HG03571 (cell line): ENCODE results near the gene POLR3GL.
A peak's percentile ranks its signal among the peaks of the same experiment; 100 is the strongest.

Experiments
- ATAC-seq: cut with Tn5 transposase; IDR thresholded peaks from one replicate; pipeline ENCODE4 v1.9.1; 2021; ENCODE audit not compliant: unreplicated experiment

POLR3GL gene

DNA sequence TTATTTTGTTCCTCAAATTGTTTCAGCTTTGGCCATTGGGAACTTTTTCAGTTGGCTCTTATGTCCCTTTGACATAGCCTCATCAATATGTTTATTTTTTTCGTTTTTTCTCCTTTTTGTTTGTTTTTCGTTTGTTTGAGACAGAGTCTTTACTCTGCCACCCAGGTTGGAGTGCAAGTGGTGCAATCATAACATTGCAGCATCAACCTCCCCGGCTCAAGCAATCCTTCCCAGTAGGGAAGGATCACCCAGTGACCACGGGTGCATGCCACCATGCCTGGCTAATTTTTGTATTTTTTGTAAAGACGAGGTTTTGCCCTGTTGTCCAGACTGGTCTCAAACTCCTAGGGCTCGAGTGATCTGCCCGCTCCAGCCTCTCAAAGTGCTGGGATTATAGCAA, 8.1 kb downstream of the POLR3GL start:
- no peak for ATAC-seq

DNA sequence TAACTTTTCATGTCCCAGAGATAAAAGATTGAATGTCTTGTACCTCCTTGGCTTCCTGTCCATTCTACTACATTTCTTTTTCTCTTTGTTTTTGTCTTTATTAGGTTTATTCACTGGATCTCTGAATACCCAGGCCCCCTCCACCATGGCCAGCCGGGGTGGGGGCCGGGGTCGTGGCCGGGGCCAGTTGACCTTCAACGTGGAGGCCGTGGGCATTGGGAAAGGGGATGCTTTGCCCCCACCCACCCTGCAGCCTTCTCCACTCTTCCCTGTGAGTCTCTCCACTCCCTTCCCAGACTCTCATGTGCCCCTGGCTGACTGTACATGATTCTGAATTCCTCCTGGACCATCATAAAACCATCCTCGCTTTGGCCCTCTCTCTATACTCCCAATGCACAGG, 10.2 kb downstream of the POLR3GL start:
- ATAC-seq, result no peak

DNA sequence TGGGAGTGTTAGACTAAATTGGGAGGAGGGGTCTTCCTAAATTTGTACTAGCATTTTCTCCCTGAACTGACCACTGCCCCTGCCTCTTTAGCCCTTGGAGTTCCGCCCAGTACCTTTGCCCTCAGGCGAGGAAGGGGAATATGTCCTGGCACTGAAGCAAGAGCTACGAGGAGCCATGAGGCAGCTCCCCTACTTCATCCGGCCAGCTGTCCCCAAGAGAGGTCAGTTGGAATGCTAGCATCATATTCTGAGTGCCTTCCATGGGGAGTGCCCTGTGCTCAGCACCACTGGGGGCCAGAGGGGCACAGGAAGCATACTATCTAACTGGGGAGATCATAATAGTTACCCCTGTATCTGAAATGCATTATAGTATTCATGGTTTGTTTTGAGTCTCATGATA, 10.7 kb downstream of the POLR3GL start:
- ATAC-seq, result no peak

DNA sequence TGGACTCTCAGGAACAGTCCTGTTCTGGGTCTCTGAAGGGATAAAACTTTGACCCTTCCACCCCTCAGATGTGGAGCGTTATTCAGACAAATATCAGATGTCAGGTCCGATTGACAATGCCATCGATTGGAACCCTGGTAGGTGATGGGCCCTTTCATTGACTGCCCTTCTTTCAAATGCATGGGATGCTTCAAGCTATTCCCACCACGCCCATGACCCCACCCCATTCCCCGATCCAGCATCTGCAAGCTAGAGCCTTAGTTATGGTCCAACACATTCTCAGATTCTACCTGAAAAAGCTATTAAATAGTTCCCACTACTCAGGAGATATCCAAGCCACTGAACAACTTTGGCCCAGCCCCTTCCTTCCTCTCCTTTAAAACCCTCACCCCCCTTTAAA, 12.5 kb downstream of the POLR3GL start:
- no peak for ATAC-seq

DNA sequence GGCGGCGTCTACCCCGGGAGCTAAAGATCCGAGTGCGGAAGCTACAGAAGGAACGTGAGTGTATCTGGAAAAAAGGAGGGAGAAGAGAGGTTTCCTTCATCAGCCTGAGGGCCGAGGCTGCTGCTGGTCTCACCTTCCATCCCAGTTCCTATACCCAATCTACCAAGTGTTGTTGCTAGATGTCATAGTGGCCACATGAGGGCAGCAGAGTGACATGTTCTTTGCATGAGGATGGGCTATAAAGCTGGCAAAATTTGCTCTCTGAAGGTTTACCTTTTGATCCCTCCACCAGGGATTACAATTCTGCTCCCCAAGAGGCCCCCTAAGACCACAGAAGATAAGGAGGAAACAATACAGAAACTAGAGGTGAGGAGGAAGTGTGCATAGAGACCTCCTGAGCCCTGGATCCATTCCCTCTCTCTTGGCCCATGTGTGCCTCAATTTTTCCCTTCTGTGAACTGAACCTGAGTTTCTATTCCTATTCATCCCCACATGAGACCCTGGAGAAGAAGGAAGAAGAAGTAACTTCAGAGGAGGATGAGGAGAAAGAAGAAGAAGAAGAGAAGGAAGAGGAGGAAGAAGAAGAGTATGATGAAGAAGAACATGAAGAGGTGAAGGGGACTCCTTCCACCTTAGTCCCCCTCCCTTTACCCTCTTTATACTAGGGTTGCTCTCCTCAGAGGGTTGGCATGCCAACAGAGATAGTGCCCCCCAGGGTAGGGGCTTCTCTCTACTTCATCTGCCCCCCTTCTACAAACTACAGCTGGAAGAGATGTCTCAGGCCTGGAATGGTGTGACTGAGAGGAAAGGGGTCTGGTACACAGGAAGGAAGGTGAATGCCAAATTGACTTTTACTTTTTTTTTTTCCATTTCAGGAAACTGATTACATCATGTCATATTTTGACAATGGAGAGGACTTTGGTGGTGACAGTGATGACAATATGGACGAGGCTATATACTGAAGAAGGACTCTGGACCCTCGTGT, 13.3 kb downstream of the POLR3GL start:
- ATAC-seq, result no peak

DNA sequence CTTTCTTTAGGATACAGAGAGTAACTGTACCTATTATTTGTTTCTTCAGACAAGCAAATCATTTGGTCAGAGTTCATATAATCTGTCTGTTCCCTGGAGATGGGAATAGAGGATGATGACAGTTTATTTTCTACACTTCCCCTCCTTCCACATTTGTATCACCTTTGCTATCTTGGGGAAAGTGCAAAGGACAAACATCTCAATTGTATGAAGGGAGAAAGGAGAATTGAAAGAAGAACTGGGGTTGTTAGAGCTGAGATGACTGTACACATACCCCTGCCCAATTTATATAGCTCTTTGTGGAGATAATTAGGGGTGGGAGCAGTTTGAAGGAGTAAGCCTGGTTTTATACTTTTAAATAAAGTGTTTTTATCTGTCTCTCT, 14.0 kb downstream of the POLR3GL start:
- ATAC-seq, result no peak

DNA sequence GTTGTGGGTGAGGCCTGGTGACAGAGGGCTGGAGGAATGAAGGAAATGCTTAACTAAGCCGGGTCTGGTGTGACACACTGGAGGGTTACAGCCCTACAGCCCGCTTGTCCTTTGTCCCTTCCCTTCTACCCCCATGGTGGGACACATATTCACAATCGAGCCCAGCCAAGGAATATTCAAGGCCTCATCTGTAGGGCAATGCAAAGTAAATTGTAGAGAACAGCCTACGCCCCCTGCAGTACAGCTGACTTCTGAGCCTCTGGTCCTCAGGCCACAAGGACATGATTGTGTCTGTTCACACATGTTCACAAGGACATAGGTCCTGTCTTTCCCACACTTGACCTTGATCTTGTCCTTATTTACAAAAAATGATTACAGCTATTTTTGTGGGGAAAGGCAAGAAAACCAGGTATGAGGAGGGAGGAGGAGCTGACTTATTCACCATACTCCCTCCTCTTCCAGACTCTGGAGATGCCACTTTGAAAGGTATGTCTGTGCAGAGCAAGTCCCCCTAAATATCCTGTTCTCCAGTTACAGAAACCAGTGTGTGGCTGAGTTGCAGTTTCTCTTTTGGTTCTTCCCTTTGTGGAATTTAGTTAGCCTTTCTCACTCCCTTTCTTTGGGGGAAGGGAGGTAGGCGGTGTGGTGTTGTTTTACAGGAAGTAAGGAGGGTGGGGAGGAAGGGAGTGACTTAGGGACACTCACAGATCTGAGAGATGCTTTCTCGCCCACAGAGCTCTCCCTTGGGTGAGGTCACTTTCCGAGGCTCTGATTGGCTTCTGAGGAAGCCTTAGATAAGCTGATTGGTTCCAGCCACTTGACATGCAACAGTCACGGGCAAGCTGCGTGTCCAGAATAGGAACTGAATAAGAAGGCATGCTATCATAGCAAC, 14.6 kb downstream of the POLR3GL start:
- ATAC-seq, result peak; percentile 89

DNA sequence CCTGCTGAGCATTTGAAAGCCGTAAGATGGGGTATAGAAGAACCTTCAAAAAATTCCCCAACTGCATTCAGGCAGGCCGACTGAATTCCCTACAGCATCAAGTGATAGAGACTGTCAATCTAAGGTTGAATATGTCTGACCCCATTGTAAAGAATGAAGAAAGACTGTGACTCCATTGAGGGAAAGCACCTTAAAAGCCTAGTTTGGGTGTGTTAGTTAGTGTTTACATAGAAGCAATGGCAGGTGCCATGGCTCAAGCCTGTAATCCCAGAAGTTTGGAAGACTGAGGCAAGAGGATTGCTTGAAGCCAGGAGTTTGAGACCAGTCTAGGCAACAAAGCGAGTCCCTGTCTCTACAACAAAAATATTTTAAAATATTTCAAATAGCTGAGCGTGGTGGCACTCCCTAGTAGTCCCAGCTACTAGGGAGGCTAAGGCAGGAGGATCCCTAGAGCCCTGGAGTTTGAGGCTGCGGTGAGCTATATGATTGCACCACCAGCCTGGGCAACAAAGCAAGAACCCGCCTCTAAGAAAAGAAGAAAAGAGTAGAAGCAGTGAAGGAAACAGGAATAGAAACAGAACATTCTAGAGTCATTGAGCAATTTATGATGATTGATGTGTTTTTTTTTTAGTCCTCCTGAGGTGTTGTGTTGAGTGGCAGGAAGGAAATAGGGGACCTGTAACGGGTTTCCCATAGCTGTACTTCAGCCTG, 15.4 kb downstream of the POLR3GL start:
- ATAC-seq, result peak; percentile 8

DNA sequence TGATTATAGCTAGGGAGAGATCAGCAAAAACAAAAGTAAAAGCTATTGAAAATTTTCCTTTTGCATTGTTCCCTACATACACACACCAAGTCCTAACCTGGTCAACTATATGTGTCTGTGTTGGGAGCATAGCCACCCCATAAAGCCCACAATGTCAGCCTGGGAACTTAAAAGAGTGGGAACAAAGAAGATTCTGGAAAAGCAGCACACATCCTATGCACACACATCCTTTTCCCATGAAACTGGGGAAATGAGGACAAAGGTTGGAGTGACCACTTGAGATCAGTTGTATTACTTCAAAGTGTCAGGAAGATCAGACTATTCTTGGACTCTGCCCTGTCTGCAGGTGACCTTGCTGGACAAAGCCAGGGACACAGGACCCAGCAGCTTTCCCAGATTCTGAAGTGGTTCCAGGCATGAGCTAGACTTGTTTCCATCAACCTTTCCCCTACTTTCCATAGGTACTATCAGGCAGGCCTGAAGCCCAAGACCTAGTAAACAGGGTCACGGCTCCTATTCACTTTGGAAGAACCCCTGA, 16.0 kb downstream of the POLR3GL start:
- ATAC-seq, result no peak

DNA sequence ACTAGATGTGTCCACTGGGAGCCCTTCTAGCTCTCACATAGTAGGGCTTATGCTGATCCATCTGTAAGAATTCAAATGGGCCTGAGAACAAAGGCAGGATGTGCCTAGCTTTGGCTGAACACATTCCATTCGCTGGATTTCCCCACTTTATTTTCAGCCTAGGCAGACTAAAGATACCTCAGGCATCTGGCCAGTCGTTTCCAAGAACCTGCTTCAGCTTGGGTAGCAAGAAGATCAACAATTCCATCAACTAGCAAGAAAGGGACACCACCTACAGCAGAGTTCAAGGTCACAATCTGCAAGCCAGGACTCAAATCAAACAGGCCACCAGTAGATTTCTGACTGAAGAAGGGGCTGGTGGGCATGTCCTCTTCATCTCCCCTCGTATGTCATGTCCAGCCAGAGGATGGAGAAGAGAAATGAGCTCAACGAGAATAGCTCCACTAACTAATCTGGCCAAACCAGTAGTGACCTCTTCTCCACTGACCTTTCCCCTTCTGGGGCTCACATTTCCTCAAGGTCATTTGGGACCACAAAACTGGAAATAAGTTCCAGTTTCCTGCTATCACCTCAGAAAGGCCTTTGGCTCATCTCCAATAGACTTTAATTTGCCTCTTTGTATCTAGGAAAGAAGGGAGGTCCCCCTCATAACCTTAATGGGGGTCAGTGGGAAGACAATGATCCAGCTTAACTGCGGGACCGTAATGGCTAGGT, 17.7 kb downstream of the POLR3GL start:
- ATAC-seq, result no peak

DNA sequence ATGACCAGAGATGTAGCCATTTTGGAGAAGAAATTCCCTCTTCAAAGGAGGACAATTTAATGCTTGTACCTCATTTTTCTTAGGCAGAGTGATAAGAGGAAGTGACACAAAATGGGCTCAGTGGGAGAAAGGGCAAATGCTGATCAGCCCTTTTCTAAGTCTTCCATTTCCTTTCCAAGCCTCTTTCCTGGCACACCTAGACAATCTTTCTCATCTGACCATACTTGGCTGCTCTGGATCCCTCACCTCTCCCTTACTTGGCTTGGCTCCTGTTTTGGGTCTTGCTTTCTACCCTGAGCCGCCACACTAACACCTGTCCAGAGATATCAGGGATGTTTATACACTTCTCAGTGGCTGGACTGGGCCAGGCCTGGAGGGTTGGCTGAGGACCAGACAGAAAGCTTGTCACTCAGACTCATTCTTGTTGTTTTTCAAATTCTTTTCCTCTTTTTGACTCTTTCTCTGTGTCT, 18.8 kb downstream of the POLR3GL start:
- ATAC-seq, result no peak

DNA sequence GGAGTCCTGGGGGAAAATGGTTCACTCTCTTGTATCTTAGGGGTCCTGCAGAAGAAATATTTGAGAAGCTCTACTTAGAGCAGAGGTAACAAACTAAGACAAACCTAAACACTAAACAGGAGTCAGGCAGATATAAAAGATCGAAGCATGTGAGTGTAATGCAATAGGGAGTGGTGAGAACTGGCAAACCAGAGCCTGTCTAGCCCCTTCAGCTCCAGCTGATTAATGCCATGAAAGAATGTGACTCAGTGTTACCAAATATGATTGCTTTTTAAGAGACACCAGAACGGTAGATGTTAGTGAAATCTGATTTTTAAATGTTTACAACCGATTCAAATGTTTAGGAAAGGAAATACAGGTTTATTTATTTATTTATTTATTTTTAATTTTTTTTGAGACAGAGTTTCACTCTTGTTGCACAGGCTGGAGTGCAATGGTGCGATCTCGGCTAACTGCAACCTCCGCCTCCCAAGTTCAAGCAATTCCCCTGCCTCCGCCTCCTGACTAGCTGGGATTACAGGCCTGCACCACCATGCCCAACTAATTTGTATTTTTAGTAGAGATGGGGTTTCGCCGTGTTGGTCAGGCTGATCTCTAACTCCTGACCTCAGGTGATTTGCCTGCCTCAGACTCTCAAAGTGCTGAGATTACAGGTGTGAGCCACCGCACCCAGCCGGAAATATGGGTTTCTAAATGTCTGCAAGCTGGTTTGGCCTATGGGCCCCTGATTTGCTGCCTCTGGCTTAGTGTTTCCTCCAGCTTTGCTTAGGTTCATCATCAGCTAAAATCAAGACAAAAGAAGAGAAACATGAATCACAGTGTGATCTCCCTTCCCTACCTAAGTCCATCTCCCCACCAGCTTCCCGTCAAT, 19.7 kb downstream of the POLR3GL start:
- no peak for ATAC-seq

DNA sequence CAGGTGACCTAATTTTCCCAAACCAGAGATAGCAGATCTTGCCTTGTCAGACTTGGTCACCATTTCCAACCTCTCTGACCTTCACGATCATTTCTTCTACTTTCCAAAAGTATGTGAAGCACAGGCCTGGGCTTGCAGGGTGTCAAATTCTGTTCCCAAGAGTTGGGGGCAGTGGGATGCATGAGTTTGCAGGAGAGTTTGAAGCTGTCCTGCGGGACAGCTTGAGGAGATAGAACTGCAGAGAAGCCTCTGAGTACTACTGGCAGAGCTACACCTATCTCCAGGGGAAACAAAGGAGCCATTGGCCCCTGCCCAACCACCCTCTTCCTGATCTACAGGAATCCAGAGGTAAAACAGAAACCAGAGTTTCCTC, 20.6 kb downstream of the POLR3GL start:
- no peak for ATAC-seq

DNA sequence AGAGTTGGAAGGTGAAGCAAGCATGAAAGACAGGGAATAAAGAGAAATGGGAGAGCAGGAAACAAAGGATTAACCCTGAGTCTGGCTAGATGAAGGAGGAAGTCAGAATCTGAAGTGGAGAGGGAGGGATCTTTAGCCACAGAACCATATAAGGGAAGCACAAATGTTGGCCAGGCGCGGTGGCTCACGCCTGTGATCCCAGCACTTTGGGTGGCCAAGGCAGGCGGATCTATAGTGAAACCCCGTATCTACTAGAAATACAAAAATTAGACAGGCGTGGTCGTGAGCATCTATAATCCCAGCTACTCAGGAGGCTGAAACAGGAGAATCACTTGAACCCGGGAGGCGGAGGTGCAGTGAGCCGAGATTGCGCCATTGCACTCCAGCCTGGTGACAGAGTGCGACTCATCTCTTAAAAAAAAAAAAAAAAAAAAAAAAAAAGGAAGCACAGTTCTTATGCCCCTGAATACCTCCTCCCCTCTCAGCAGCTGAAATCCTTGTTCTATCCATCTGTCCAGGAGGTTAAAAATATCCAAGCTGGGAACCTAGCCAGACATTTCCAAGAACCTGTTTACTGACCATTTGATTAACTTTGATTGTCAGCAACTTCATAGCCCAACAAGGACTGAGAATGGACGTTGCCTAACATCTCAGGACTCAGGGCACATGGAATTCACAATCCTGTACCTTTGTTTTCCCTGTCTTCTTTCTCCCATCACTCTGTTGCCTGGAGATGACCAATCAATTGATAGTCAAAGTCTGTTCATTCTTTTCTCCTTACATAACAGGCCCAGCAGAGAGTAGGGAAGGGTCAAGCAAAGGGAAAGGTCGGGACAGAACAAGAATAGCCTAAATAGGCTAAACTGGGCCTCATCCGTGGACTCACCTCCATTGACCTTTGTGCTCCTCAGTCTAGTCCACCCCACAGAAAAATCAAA, 21.3 kb downstream of the POLR3GL start:
- no peak for ATAC-seq

DNA sequence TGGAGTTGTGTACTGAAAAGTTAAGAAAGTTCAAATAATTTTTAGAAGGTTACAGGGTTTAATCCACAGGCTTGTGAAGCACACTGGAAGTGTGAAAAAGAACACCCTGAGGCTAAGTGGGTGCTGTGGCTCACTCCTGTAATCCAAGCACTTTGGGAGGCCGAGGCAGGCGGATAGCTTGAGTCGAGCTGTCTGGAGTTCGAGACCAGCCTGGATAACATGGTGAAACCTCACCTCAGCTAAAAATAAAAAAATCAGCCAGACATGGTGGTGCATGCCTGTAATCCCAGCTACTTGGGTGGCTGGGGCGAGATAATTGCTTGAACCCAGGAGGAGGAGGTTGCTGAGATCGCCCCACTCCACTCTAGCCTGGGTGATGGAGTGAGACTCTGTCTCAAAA, 22.1 kb downstream of the POLR3GL start:
- ATAC-seq, result no peak

DNA sequence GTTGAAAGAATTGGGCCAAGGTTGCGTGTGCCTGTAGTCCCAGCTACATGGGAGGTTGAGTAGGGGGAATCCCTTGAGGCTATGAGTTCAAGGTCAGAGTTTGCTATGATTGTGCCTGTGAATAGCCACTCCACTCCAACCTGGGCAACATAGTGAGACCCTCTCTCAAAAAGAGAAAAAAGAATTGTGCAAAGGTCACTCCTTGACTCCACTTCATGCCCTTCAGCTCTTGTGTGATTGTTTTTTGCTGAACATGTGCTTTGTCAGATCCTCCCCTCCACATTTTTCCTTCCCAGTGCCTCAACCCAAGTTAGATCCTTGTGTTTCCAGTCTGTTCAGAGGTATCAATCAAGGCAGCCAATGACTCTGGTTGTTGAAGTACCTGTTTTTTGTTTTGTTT, 23.4 kb downstream of the POLR3GL start:
- no peak for ATAC-seq

DNA sequence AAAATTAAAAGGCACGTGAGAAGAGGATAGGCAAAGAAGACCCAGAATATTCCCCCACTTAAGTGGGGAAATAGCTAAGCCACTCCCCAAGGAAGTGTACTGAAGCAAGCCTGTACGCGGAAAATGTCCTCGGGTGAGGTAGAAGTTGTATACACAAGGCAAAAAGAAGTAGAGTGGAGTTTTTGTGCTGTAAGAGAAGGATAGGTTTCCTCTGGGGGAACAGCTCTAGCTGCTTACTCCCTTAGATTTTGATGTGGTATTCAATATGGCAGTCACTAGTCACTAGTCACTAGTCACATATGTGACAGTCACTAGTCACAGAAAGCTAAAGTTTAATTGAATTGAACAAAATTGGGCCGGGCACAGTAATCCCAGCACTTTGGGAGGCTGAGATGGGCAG, 24.3 kb downstream of the POLR3GL start:
- no peak for ATAC-seq

DNA sequence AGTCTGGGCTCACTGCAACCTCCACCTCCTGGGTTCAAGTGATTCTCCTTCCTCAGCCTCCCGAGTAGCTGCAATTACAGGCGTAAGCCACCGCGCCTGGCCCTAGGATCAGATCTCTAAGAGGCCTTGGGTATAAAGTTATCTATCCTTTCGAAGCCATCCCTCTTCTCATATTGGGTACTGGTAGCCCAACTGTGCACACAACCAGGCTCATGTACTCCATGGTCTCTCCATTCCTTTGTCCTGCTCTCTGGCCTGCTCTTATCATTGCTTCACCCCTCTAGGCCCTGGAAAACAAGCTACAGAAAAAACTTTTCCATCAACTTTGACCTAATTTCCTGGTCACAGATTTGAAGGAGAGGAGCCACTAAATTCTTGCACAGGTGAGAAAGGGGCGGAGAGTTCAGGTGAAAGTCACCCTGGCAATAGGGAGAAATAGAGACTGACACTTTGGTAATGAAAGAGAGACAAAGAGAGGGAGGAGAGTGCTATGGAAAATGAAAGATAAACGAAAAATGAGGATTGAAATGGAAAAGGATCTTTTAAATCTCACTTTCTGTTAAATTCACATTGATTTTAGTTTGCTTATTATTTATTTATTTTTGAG, 25.9 kb downstream of the POLR3GL start:
- no peak for ATAC-seq
